GM23338 (cell line): ENCODE data around the gene TMTC2. TPM values are rescaled to one million over a fixed set of nuclear protein-coding genes. Genes with fewer than 3 reads are reported as not detected.

Source experiments
- ATAC-seq: fragments of 200-7000 bp; cut with Tn5 transposase; 3 replicates; pipeline ENCODE4 v1.9.1; 2020
- DNase-seq: peaks from one replicate; pipeline ENCODE4 v3.0.0-alpha.2; 2015; ENCODE audit warnings: low spot score
- H2AFZ ChIP-seq: fragments of 200-600 bp; sonication (generic); 2 replicates; pipeline ENCODE4 v1.8.0; 2016; ENCODE audit warnings: antibody characterized with exemption, mild to moderate bottlenecking, moderate library complexity
- H3F3A ChIP-seq: fragments of 200-600 bp; sonication (generic); replicated peaks from 2 replicates; pipeline ENCODE4 v1.8.0; 2017; ENCODE audit warnings: antibody characterized with exemption, mixed run types, low read depth
- H3K27ac ChIP-seq: fragments of 200-600 bp; sonication (generic); 2 replicates; pipeline ENCODE4 v1.6.1; 2016; ENCODE audit warnings: low read depth
- H3K27me3 ChIP-seq: fragments of 200-600 bp; sonication (generic); 2 replicates; pipeline ENCODE4 v1.8.0; 2016; ENCODE audit warnings: mild to moderate bottlenecking, mixed run types, moderate library complexity; ENCODE audit not compliant: insufficient read depth
- H3K36me3 ChIP-seq: fragments of 200-600 bp; sonication (generic); 2 replicates; pipeline ENCODE4 v1.8.0; 2016; ENCODE audit warnings: mild to moderate bottlenecking; ENCODE audit not compliant: insufficient read depth
- H3K4me1 ChIP-seq: fragments of 200-600 bp; sonication (generic); 2 replicates; pipeline ENCODE4 v1.8.0; 2016; ENCODE audit warnings: mild to moderate bottlenecking, moderate library complexity; ENCODE audit not compliant: insufficient read depth
- H3K4me2 ChIP-seq: fragments of 200-600 bp; sonication (generic); 2 replicates; pipeline ENCODE4 v1.7.1; 2017; ENCODE audit warnings: mixed run types
- H3K4me3 ChIP-seq: fragments of 200-600 bp; sonication (generic); 2 replicates; pipeline ENCODE4 v1.6.1; 2016; ENCODE audit warnings: mixed run types
- H3K79me2 ChIP-seq: fragments of 200-600 bp; sonication (generic); replicated peaks from 2 replicates; pipeline ENCODE4 v1.8.0; 2017; ENCODE audit warnings: mild to moderate bottlenecking; ENCODE audit not compliant: insufficient read depth
- H3K9me2 ChIP-seq: fragments of 200-600 bp; sonication (generic); 2 replicates; pipeline ENCODE4 v1.8.0; 2017; ENCODE audit not compliant: insufficient read depth
- H4K20me1 ChIP-seq: fragments of 200-600 bp; sonication (generic); replicated peaks from 2 replicates; pipeline ENCODE4 v1.8.0; 2017; ENCODE audit warnings: mild to moderate bottlenecking; ENCODE audit not compliant: insufficient read depth
- H3K27ac Mint-ChIP-seq: 2 replicates; pipeline ENCODE4 v1.8.0; 2020; ENCODE audit warnings: inconsistent platforms, mild to moderate bottlenecking, moderate library complexity, mixed read lengths
- H3K27me3 Mint-ChIP-seq: 3 replicates; pipeline ENCODE4 v1.8.0; 2022; ENCODE audit warnings: low read depth, mild to moderate bottlenecking, moderate library complexity, mixed read lengths, inconsistent platforms; ENCODE audit not compliant: insufficient read depth, poor library complexity
- H3K36me3 Mint-ChIP-seq: 3 replicates; pipeline ENCODE4 v1.8.0; 2021; ENCODE audit warnings: low read depth, mild to moderate bottlenecking, inconsistent platforms, moderate library complexity, mixed read lengths
- H3K4me1 Mint-ChIP-seq: 3 replicates; pipeline ENCODE4 v1.8.0; 2020; ENCODE audit warnings: mild to moderate bottlenecking, inconsistent platforms, mixed read lengths
- H3K4me3 Mint-ChIP-seq: 3 replicates; pipeline ENCODE4 v1.8.0; 2021; ENCODE audit warnings: moderate library complexity, mild to moderate bottlenecking, inconsistent platforms, mixed read lengths
- H3K9me3 Mint-ChIP-seq: 3 replicates; pipeline ENCODE4 v1.8.0; 2020; ENCODE audit warnings: moderate library complexity, mild to moderate bottlenecking, inconsistent platforms, mixed read lengths
- CREB1 ChIP-seq: fragments of 250-450 bp; sonication (Bioruptor Pico); IDR thresholded peaks from 2 replicates; pipeline ENCODE4 v1.5.0; 2020; ENCODE audit warnings: low read depth, mild to moderate bottlenecking, moderate library complexity
- ETS1 ChIP-seq: IDR thresholded peaks from 2 replicates; pipeline ENCODE4 v1.6.1; 2016; ENCODE audit warnings: antibody characterized with exemption
- EZH2 ChIP-seq: fragments of 200-600 bp; sonication (generic); IDR thresholded peaks from one replicate; pipeline ENCODE4 v1.8.0; 2017; ENCODE audit warnings: antibody characterized with exemption, mild to moderate bottlenecking, low read depth; ENCODE audit not compliant: unreplicated experiment
- EZH2phosphoT487 ChIP-seq: fragments of 200-600 bp; sonication (generic); IDR thresholded peaks from one replicate; pipeline ENCODE4 v1.8.1; 2018; ENCODE audit warnings: antibody characterized with exemption; ENCODE audit not compliant: unreplicated experiment
- JUNB ChIP-seq: IDR thresholded peaks from one replicate; pipeline ENCODE4 v1.6.1; 2016; ENCODE audit warnings: antibody characterized with exemption; ENCODE audit not compliant: unreplicated experiment
- NANOG ChIP-seq: IDR thresholded peaks from 2 replicates; pipeline ENCODE4 v1.6.1; 2016; ENCODE audit warnings: antibody characterized with exemption, borderline replicate concordance
- STAT1 ChIP-seq: IDR thresholded peaks from one replicate; pipeline ENCODE4 v1.6.1; 2016; ENCODE audit warnings: antibody characterized with exemption; ENCODE audit not compliant: unreplicated experiment
- ZNF114 ChIP-seq: fragments of 250-450 bp; sonication (Bioruptor Pico); IDR thresholded peaks from 2 replicates; pipeline ENCODE4 v1.5.0; 2020; ENCODE audit warnings: mild to moderate bottlenecking, moderate library complexity
- ZNF331 ChIP-seq: fragments of 250-450 bp; sonication (Bioruptor Pico); IDR thresholded peaks from 2 replicates; pipeline ENCODE4 v1.5.0; 2020; ENCODE audit warnings: low read depth, mild to moderate bottlenecking, moderate library complexity
- ZNF462 ChIP-seq: fragments of 250-450 bp; sonication (Bioruptor Pico); IDR thresholded peaks from 2 replicates; pipeline ENCODE4 v1.5.0; 2020; ENCODE audit warnings: mild to moderate bottlenecking, moderate library complexity
- polyA plus RNA-seq: library from polyadenylated mRNA; unstranded; fragments of >200 nt; fragmentation: Nextera tagmentation; extraction: Ambion mirVana; gene quantifications from 2 replicates; pipeline ENCODE4 v1.2.1, GENCODE V29; 2016
- total RNA-seq: library from RNA; depleted of rRNA; stranded (reverse); fragments of >200 nt; shearing (Covaris generic); gene quantifications from 2 replicates; pipeline ENCODE4 v1.2.3, GENCODE V29; 2014
- TF ChIP-seq, protein P1 (sequence below), 2 experiments: fragments of 200-600 bp in 1 of 2; sonication (generic) in 1 of 2; conservative IDR thresholded peaks; 2 replicates each; pipeline versions ENCODE4 v1.5.1 to v1.6.1; 2016 to 2017; ENCODE audit warnings: antibody characterized with exemption in 2 of 2, low read depth in 2 of 2, mild to moderate bottlenecking in 2 of 2, moderate library complexity in 1 of 2
- TF ChIP-seq, protein P2 (sequence below): IDR thresholded peaks from one replicate; pipeline ENCODE4 v1.6.1; 2018; ENCODE audit warnings: antibody characterized with exemption; ENCODE audit not compliant: unreplicated experiment

The TMTC2 gene
- total and polyA plus RNA-seq, 2 experiments from 2014 or later: 0.57 to 6.5 TPM

DNA sequence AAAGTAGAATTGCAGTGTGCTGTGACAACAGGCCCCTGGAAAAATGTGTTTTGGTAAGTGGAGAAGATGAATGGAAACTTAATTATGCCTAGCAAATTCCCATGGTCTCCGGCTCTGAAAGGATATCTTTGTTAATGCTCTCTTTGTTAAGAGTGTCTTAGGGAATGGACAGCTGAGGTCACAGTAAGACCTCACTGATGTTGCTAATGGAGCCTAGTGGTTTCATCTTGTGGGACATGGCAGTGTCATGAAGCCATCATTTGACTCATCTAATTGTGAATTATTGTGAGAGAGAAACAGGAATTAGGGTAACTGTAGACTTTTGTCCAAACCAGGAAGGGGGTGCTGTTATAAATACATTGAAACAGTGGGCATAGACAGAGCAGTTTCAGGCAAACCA lies 330.3 kb downstream of the TMTC2 start:
- H3K9me3 Mint-ChIP-seq: peaks cover under 1% of the 10 kb centered on the region; the same call in 1 of the 3 replicates
- DNase-seq (no peak), ATAC-seq (no peak)
- Histone ChIP-seq H3K4me2 (no peak overlapping the region), H3K36me3 (no peaks in the 10 kb centered on the region), H3K4me3 (no peak overlapping the region), H3K79me2 (no peaks in the 10 kb centered on the region), H4K20me1 (no peaks in the 10 kb centered on the region), H3K27ac (no peak overlapping the region), H2AFZ (no peak overlapping the region), H3K9me2 (no peaks in the 10 kb centered on the region), H3F3A (no peaks in the 10 kb centered on the region), H3K27me3 (no peaks in the 10 kb centered on the region), H3K4me1 (no peaks in the 10 kb centered on the region)
- H3K4me1 Mint-ChIP-seq: no peaks in the 10 kb centered on the region
- no peak overlapping the region for H3K4me3 Mint-ChIP-seq
- H3K27me3 Mint-ChIP-seq: no peaks in the 10 kb centered on the region
- no peaks in the 10 kb centered on the region for H3K36me3 Mint-ChIP-seq
- H3K27ac Mint-ChIP-seq: no peak overlapping the region; the same call in 1 of the 2 replicates
- TF ChIP-seq EZH2: no peak
- TF ChIP-seq, protein P1, sequence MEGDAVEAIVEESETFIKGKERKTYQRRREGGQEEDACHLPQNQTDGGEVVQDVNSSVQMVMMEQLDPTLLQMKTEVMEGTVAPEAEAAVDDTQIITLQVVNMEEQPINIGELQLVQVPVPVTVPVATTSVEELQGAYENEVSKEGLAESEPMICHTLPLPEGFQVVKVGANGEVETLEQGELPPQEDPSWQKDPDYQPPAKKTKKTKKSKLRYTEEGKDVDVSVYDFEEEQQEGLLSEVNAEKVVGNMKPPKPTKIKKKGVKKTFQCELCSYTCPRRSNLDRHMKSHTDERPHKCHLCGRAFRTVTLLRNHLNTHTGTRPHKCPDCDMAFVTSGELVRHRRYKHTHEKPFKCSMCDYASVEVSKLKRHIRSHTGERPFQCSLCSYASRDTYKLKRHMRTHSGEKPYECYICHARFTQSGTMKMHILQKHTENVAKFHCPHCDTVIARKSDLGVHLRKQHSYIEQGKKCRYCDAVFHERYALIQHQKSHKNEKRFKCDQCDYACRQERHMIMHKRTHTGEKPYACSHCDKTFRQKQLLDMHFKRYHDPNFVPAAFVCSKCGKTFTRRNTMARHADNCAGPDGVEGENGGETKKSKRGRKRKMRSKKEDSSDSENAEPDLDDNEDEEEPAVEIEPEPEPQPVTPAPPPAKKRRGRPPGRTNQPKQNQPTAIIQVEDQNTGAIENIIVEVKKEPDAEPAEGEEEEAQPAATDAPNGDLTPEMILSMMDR (conservative IDR thresholded peaks at IDR 0.05; ENCODE audit: low read depth in 2 of 2): no peak
- TF ChIP-seq STAT1: no peak
- TF ChIP-seq ZNF462 (CRISPR knock-in tag): no peak
- no peak for TF ChIP-seq NANOG
- TF ChIP-seq CREB1 (CRISPR knock-in tag): no peak
- no peak for TF ChIP-seq ZNF114 (CRISPR knock-in tag)
- TF ChIP-seq ZNF331 (CRISPR knock-in tag): no peak
- no peak for TF ChIP-seq EZH2phosphoT487
- TF ChIP-seq, protein P2, sequence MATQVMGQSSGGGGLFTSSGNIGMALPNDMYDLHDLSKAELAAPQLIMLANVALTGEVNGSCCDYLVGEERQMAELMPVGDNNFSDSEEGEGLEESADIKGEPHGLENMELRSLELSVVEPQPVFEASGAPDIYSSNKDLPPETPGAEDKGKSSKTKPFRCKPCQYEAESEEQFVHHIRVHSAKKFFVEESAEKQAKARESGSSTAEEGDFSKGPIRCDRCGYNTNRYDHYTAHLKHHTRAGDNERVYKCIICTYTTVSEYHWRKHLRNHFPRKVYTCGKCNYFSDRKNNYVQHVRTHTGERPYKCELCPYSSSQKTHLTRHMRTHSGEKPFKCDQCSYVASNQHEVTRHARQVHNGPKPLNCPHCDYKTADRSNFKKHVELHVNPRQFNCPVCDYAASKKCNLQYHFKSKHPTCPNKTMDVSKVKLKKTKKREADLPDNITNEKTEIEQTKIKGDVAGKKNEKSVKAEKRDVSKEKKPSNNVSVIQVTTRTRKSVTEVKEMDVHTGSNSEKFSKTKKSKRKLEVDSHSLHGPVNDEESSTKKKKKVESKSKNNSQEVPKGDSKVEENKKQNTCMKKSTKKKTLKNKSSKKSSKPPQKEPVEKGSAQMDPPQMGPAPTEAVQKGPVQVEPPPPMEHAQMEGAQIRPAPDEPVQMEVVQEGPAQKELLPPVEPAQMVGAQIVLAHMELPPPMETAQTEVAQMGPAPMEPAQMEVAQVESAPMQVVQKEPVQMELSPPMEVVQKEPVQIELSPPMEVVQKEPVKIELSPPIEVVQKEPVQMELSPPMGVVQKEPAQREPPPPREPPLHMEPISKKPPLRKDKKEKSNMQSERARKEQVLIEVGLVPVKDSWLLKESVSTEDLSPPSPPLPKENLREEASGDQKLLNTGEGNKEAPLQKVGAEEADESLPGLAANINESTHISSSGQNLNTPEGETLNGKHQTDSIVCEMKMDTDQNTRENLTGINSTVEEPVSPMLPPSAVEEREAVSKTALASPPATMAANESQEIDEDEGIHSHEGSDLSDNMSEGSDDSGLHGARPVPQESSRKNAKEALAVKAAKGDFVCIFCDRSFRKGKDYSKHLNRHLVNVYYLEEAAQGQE: no peak
- TF ChIP-seq JUNB: no peak
- no peak for TF ChIP-seq ETS1
